Measurements from ENCODE around the gene ZNF236. TPM values are rescaled to one million over a fixed set of nuclear protein-coding genes. Genes with fewer than 3 reads are reported as not detected.

ZNF236 gene
- polyA plus RNA-seq, 1 donor from 2014 or later = 7.7 TPM

- Histone ChIP-seq H3K9me3 (ENCODE audit: low read length) (no peaks in the 10 kb centered on the region), H3K36me3 (ENCODE audit: insufficient read depth, low read length) (no peaks in the 10 kb centered on the region), H2AFZ (ENCODE audit: low read depth, low read length) (no peak overlapping the region), H3K4me2 (ENCODE audit: low read length) (no peak overlapping the region), H3K9me2 (ENCODE audit: insufficient read depth, low read length) (no peaks in the 10 kb centered on the region), H4K20me1 (ENCODE audit: insufficient read depth) (no peaks in the 10 kb centered on the region), H3K9ac (ENCODE audit: low read length) (no peak overlapping the region), H3F3A (ENCODE audit: insufficient read depth, low read length, poor library complexity, severe bottlenecking) (no peaks in the 10 kb centered on the region), H3K27me3 (ENCODE audit: insufficient read depth, low read depth, low read length) (no peaks in the 10 kb centered on the region), H3K27ac (ENCODE audit: low read length) (no peak overlapping the region), H3K79me2 (replicated peaks; ENCODE audit: insufficient read depth, low read length) (no peaks in the 10 kb centered on the region), H3K4me3 (ENCODE audit: low read length) (no peak overlapping the region)
- TF ChIP-seq EP300 (conservative IDR thresholded peaks at IDR 0.05; ENCODE audit: poor library complexity, severe bottlenecking) (no peak), CTCF (IDR thresholded peaks at IDR 0.05; ENCODE audit: poor library complexity, severe bottlenecking) (no peak), TAF1 (IDR thresholded peaks at IDR 0.05; ENCODE audit: low read depth) (no peak), EZH2 (IDR thresholded peaks at IDR 0.05; ENCODE audit: borderline replicate concordance, insufficient read depth, low read length, poor library complexity, severe bottlenecking) (no peak), POLR2AphosphoS5 (IDR thresholded peaks at IDR 0.05) (no peak), RAD21 (conservative IDR thresholded peaks at IDR 0.05) (no peak), SMC3 (conservative IDR thresholded peaks at IDR 0.05; ENCODE audit: poor library complexity) (no peak), MXI1 (conservative IDR thresholded peaks at IDR 0.05; ENCODE audit: poor library complexity, severe bottlenecking) (no peak), REST (IDR thresholded peaks at IDR 0.05; ENCODE audit: borderline replicate concordance) (no peak)
These were observed 170.7 kb downstream of the ZNF236 start for GRCh38 chr18:76993085-76993382.

GRCh38 chr18:76993573-76993972 is 171.2 kb downstream of the ZNF236 start:
- H3K27ac ChIP-seq (ENCODE audit: low read length) = no peak overlapping the region
- no peaks in the 10 kb centered on the region for H3K9me2 ChIP-seq (ENCODE audit: insufficient read depth, low read length)
- H2AFZ ChIP-seq (ENCODE audit: low read depth, low read length) = no peak overlapping the region
- no peak overlapping the region for H3K9ac ChIP-seq (ENCODE audit: low read length)
- H3K36me3 ChIP-seq (ENCODE audit: insufficient read depth, low read length) = no peaks in the 10 kb centered on the region
- no peaks in the 10 kb centered on the region for H3K9me3 ChIP-seq (ENCODE audit: low read length)
- no peaks in the 10 kb centered on the region for H3F3A ChIP-seq (ENCODE audit: insufficient read depth, low read length, poor library complexity, severe bottlenecking)
- no peaks in the 10 kb centered on the region for H4K20me1 ChIP-seq (ENCODE audit: insufficient read depth)
- no peaks in the 10 kb centered on the region for H3K27me3 ChIP-seq (ENCODE audit: insufficient read depth, low read depth, low read length)
- no peak overlapping the region for H3K4me2 ChIP-seq (ENCODE audit: low read length)
- H3K4me3 ChIP-seq (ENCODE audit: low read length) = no peak overlapping the region
- TF ChIP-seq EP300 (conservative IDR thresholded peaks at IDR 0.05; ENCODE audit: poor library complexity, severe bottlenecking) = no peak
- no peak for TF ChIP-seq RAD21 (conservative IDR thresholded peaks at IDR 0.05)
- TF ChIP-seq CTCF (IDR thresholded peaks at IDR 0.05; ENCODE audit: poor library complexity, severe bottlenecking) = no peak
- H3K79me2 ChIP-seq (replicated peaks; ENCODE audit: insufficient read depth, low read length) = no peaks in the 10 kb centered on the region

All from neural cell (in vitro differentiated cells).